ENCODE data around the gene BAHCC1. TPM values are rescaled to one million over a fixed set of nuclear protein-coding genes. Genes with fewer than 3 reads are reported as not detected.

BAHCC1 gene
- total and polyA plus RNA-seq, 10 of the 15 experiments (the other 5 are each of a cell fraction or from before 2014, with no cell fraction given), result 0.03 to 0.14 (median 0.11) TPM; not detected in 6

- TF ChIP-seq ETV6 (conservative IDR thresholded peaks at IDR 0.05 in 1 of 2, IDR thresholded peaks at IDR 0.05 in 1 of 2; ENCODE audit: borderline replicate concordance in 1 of 2, low read depth in 1 of 2), result 0 out of 4 replicates have a peak, but pooled peaks of 1 of the 2 experiments have one; percentile 15
- TF ChIP-seq, protein P1, sequence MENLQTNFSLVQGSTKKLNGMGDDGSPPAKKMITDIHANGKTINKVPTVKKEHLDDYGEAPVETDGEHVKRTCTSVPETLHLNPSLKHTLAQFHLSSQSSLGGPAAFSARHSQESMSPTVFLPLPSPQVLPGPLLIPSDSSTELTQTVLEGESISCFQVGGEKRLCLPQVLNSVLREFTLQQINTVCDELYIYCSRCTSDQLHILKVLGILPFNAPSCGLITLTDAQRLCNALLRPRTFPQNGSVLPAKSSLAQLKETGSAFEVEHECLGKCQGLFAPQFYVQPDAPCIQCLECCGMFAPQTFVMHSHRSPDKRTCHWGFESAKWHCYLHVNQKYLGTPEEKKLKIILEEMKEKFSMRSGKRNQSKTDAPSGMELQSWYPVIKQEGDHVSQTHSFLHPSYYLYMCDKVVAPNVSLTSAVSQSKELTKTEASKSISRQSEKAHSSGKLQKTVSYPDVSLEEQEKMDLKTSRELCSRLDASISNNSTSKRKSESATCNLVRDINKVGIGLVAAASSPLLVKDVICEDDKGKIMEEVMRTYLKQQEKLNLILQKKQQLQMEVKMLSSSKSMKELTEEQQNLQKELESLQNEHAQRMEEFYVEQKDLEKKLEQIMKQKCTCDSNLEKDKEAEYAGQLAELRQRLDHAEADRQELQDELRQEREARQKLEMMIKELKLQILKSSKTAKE (IDR thresholded peaks at IDR 0.05; ENCODE audit: low read depth, poor library complexity, severe bottlenecking), result no peak
- TF ChIP-seq TAF1 (IDR thresholded peaks at IDR 0.05; ENCODE audit: borderline replicate concordance, low read depth, low read length), result peak; percentile 44; the same call in 1 of the 2 replicates
- peak in 1 of 2 experiments; percentile 99 for TF ChIP-seq SRF (IDR thresholded peaks at IDR 0.05; ENCODE audit: low read depth in 2 of 2, low read length in 2 of 2)
- TF ChIP-seq PML (IDR thresholded peaks at IDR 0.05; ENCODE audit: low read length), result no peak
- TF ChIP-seq NFIC (IDR thresholded peaks at IDR 0.05; ENCODE audit: low read depth, low read length), result no peak
- TF ChIP-seq, protein P2, sequence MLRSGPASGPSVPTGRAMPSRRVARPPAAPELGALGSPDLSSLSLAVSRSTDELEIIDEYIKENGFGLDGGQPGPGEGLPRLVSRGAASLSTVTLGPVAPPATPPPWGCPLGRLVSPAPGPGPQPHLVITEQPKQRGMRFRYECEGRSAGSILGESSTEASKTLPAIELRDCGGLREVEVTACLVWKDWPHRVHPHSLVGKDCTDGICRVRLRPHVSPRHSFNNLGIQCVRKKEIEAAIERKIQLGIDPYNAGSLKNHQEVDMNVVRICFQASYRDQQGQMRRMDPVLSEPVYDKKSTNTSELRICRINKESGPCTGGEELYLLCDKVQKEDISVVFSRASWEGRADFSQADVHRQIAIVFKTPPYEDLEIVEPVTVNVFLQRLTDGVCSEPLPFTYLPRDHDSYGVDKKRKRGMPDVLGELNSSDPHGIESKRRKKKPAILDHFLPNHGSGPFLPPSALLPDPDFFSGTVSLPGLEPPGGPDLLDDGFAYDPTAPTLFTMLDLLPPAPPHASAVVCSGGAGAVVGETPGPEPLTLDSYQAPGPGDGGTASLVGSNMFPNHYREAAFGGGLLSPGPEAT (IDR thresholded peaks at IDR 0.05; ENCODE audit: low read depth), result no peak
- TF ChIP-seq HDAC6 (IDR thresholded peaks at IDR 0.05; ENCODE audit: unreplicated experiment), result no peak
- TF ChIP-seq EGR1 (IDR thresholded peaks at IDR 0.05; ENCODE audit: borderline replicate concordance in 1 of 2, low read depth in 2 of 2, low read length in 2 of 2), result no peak
- TF ChIP-seq, protein P3, sequence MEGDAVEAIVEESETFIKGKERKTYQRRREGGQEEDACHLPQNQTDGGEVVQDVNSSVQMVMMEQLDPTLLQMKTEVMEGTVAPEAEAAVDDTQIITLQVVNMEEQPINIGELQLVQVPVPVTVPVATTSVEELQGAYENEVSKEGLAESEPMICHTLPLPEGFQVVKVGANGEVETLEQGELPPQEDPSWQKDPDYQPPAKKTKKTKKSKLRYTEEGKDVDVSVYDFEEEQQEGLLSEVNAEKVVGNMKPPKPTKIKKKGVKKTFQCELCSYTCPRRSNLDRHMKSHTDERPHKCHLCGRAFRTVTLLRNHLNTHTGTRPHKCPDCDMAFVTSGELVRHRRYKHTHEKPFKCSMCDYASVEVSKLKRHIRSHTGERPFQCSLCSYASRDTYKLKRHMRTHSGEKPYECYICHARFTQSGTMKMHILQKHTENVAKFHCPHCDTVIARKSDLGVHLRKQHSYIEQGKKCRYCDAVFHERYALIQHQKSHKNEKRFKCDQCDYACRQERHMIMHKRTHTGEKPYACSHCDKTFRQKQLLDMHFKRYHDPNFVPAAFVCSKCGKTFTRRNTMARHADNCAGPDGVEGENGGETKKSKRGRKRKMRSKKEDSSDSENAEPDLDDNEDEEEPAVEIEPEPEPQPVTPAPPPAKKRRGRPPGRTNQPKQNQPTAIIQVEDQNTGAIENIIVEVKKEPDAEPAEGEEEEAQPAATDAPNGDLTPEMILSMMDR (IDR thresholded peaks at IDR 0.05 in 2 of 3, conservative IDR thresholded peaks at IDR 0.05 in 1 of 3; ENCODE audit: control insufficient read depth in 2 of 3, extremely low read depth in 1 of 3, insufficient read depth in 1 of 3, low read depth in 3 of 3, low read length in 3 of 3), result no peak
- TF ChIP-seq HCFC1 (IDR thresholded peaks at IDR 0.05; ENCODE audit: low read length), result no peak; the same call in 1 of the 2 replicates
- peak; percentile 66; the same call in 1 of the 2 replicates for TF ChIP-seq MXI1 (IDR thresholded peaks at IDR 0.05; ENCODE audit: low read depth, low read length)
- no peak; the same call in 1 of the 2 replicates for TF ChIP-seq BACH1 (IDR thresholded peaks at IDR 0.05; ENCODE audit: borderline replicate concordance)
- no peak for TF ChIP-seq ZNF217 (IDR thresholded peaks at IDR 0.05)
These were observed 119.7 kb downstream of the BAHCC1 start (continued) for GRCh38 chr17:81514739-81515529.
